Left lung (tissue), 10 donors: Measurements from ENCODE around the gene MNS1. TPM values are rescaled to one million over a fixed set of nuclear protein-coding genes. Genes with fewer than 3 reads are reported as not detected.
"Not testable (repeated sequence)": the region's sequence is repeated elsewhere in the genome, so short reads cannot be mapped to it uniquely, and the experiment has no call there.

Experiments used
- ATAC-seq: fragments of 200-7000 bp; cut with Tn5 transposase; one replicate; pipeline ENCODE4 v1.9.1; 2020; ENCODE audit warnings: moderate library complexity
- DNase-seq, 4 donors: peaks; one replicate each; pipeline ENCODE4 v3.0.0-alpha.2; 2013 to 2020
- H3K27ac ChIP-seq, 2 donors: fragments of 200-600 bp; sonication (generic) in 1 of 2; one replicate each; pipeline versions ENCODE4 v1.5.0 to v1.8.0; 2020 to 2021
- H3K27me3 ChIP-seq, 2 donors: fragments of 200-600 bp; sonication (generic) in 1 of 2; one replicate each; pipeline versions ENCODE4 v1.5.0 to v1.8.0; 2020 to 2021
- H3K36me3 ChIP-seq, 2 donors: fragments of 200-600 bp; sonication (generic) in 1 of 2; one replicate each; pipeline versions ENCODE4 v1.5.0 to v1.8.0; 2020 to 2021
- H3K4me1 ChIP-seq, 2 donors: fragments of 200-600 bp; one replicate each; pipeline ENCODE4 v1.8.0; 2021
- H3K4me3 ChIP-seq, 2 donors: fragments of 200-600 bp; sonication (generic) in 1 of 2; one replicate each; pipeline versions ENCODE4 v1.5.0 to v1.8.0; 2020 to 2021; ENCODE audit warnings: mild to moderate bottlenecking in 1 of 2
- H3K9me3 ChIP-seq, 2 donors: fragments of 200-600 bp; sonication (generic) in 1 of 2; one replicate each; pipeline versions ENCODE4 v1.5.0 to v1.8.0; 2020 to 2021
- intact Hi-C, 2 donors: fragments of 100-400 bp; cut with DNase I; formaldehyde crosslinking; loops; one replicate each; pipeline versions ENCODE4 v1.11.2 to v1.14.2; 2022
- polyA plus RNA-seq, 6 donors: library from polyadenylated mRNA; unstranded; fragments of 120-200 nt; gene quantifications; one replicate each; pipeline ENCODE4 v1.2.1, GENCODE V29; 2013; ENCODE audit not compliant: insufficient read length in 6 of 6
- total RNA-seq, 2 donors: library from RNA; stranded (reverse); fragmentation: NEBNext Ultra II Directional; extraction: Animal tissue kit (Norgen Biotek cat#: 25700); gene quantifications; one replicate each; pipeline ENCODE4 v1.2.1, GENCODE V29; 2021
- TF ChIP-seq, protein P1 (sequence below), 2 donors: fragments of 200-600 bp; sonication (generic) in 1 of 2; IDR thresholded peaks; one replicate each; pipeline versions ENCODE4 v1.5.0 to v1.8.0; 2021; ENCODE audit warnings: antibody characterized with exemption in 2 of 2
- donor health status: DM: no; HTN: yes; CAD: no.
- donor health status: DM: no; HTN: no; CAD: no.

Gene MNS1
- total and polyA plus RNA-seq, 8 donors, result 3.9 to 26.1 (median 17.9) TPM

DNA sequence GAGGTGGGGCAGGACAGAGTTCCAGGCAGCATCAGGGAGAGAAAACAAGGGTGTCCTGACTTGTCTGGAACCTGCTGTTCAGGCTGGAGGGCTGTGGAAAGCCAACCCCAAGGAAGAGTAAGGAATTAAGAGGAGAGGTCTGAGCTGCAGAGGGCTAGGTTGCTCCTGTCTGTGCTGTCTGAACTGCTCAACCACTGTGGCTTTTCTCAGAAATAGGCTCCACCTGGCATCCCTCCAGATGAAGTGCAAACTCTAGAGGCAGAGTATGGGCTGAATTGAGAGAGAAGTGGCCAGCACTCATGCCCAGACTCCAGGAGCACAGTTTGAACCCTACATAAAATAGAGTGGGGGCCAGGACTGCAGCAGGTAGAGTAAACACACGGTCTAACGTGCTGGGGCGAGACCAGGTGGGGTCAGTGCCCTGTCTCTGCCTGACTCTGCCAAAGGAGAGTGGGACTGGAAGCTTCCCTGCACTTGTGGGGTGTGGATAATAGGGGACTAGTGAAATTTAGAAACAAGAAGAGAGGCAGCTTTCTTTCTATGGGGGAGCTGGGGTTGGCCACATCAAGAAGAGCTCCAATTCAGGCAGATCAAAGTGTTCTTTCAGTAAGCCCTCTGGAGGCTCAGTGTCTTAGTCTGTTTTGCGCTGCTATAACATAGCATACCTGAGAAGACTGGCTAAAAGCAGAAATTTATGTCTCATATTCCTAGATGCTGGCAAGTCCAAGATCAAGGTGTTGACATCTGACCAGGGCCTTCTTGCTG, 28.0 kb upstream of the MNS1 start:
- no peaks in the 10 kb centered on the region for H3K4me1 ChIP-seq
- no peaks in the 10 kb centered on the region for H3K27me3 ChIP-seq
- TF ChIP-seq, protein P1, sequence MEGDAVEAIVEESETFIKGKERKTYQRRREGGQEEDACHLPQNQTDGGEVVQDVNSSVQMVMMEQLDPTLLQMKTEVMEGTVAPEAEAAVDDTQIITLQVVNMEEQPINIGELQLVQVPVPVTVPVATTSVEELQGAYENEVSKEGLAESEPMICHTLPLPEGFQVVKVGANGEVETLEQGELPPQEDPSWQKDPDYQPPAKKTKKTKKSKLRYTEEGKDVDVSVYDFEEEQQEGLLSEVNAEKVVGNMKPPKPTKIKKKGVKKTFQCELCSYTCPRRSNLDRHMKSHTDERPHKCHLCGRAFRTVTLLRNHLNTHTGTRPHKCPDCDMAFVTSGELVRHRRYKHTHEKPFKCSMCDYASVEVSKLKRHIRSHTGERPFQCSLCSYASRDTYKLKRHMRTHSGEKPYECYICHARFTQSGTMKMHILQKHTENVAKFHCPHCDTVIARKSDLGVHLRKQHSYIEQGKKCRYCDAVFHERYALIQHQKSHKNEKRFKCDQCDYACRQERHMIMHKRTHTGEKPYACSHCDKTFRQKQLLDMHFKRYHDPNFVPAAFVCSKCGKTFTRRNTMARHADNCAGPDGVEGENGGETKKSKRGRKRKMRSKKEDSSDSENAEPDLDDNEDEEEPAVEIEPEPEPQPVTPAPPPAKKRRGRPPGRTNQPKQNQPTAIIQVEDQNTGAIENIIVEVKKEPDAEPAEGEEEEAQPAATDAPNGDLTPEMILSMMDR (IDR thresholded peaks at IDR 0.05), result no peak
- DNase-seq (no peak), ATAC-seq (no peak)
- no peaks in the 10 kb centered on the region for H3K9me3 ChIP-seq
- intact Hi-C loops, result loop anchor here in 1 of 2 donors (10.0 kb wide), 1 partner anchor 382 kb away; no protein-coding TSS in a partner anchor
- H3K36me3 ChIP-seq, result no peaks in the 10 kb centered on the region
- H3K4me3 ChIP-seq, result no peak overlapping the region
- H3K27ac ChIP-seq, result no peak overlapping the region

DNA sequence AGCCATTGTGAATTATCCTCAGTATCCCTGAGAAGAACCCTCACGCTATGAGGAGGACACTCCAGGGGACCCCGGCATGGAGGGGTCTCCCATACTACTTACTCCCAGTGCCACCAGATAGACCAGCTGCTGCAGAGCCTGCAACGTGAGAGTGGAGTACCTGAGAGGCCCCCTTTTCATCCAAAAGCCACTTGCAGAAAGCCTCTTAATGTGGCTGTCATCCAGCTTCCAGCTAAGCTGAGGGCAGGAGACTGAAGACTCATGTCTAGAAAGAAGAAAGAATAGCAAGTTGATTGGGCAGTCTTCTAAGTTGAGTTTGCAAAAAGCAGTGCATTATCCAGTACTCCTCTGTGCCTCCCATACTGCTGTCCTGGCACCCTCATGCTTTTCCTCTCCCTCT, 27.3 kb upstream of the MNS1 start:
- DNase-seq (no peak), ATAC-seq (no peak)
- Histone ChIP-seq H3K4me3 (no peak overlapping the region), H3K9me3 (no peaks in the 10 kb centered on the region), H3K27ac (no peak overlapping the region), H3K27me3 (no peaks in the 10 kb centered on the region), H3K36me3 (no peaks in the 10 kb centered on the region), H3K4me1 (no peaks in the 10 kb centered on the region)
- intact Hi-C loops, result loop anchor here in 1 of 2 donors (10.0 kb wide), 1 partner anchor 383 kb away; no protein-coding TSS in a partner anchor
- TF ChIP-seq, protein P1 (IDR thresholded peaks at IDR 0.05), result no peak

DNA sequence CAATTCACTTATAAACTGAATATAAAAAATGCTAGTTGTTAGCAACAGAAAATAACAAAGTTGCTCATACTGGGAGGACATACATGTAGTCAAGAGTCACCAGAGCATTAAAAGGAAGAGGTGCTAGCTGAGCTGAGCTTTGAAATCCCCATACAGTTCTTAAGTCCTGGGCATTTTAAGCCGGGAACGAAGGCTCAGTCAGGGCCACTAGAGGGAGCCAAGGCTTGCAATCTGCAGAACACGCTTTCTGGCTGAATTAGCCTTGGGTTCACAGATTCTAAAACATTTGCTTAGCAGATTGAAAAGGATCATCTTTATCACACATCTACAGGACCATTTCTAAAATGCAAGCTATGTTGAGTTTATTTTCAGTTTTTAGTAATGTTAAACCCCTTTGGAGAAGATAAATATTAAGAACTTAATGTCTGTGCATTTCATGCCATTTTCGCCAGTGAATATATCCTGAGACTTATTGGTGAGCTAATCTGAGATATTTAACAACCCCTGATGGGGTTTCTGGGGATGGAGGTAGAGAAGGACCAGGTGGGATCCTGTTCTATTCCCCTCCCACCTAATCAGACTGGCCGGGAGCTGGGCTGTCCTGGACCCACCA, 26.3 kb upstream of the MNS1 start:
- TF ChIP-seq, protein P1 (IDR thresholded peaks at IDR 0.05), result peak; percentile 73 to 84
- ATAC-seq, result peak; percentile 91
- no peak overlapping the region for H3K27ac ChIP-seq

DNA sequence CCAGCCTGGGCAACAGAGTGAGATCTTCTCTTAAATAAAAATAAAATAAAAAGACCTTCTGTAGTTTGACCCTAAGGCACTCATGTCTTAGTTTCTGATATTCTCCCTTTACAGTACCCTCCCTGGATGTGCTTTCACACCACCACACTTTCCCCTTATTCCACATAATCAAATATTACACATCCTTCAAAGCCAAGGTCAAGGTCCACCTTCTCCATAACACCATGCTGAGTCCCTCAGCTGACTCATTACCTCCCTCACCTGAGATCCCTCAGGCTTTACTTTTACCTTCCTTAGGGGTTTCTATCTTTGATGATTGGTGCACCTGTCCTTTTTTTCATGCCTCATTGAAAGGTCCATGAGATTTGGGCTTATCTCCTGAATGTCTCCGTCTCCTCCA, 25.5 kb upstream of the MNS1 start:
- no peak overlapping the region for H3K4me3 ChIP-seq
- no peaks in the 10 kb centered on the region for H3K4me1 ChIP-seq
- H3K36me3 ChIP-seq, result no peaks in the 10 kb centered on the region
- DNase-seq, result no peak
- no peak overlapping the region for H3K27ac ChIP-seq
- H3K27me3 ChIP-seq, result no peaks in the 10 kb centered on the region
- intact Hi-C loops, result loop anchor here in 1 of 2 donors (10.0 kb wide), 1 partner anchor 384 kb away; no protein-coding TSS in a partner anchor
- TF ChIP-seq, protein P1 (IDR thresholded peaks at IDR 0.05), result no peak
- ATAC-seq, result no peak
- no peaks in the 10 kb centered on the region for H3K9me3 ChIP-seq

More for the DNA sequence above, 26.3 kb upstream of the MNS1 start:
- intact Hi-C loops, result loop anchor here in 1 of 2 donors (10.0 kb wide), 1 partner anchor 384 kb away; no protein-coding TSS in a partner anchor
- Histone ChIP-seq H3K9me3 (no peaks in the 10 kb centered on the region), H3K4me3 (no peak overlapping the region), H3K36me3 (no peaks in the 10 kb centered on the region), H3K27me3 (no peaks in the 10 kb centered on the region), H3K4me1 (no peaks in the 10 kb centered on the region)
- peak in 3 of 4 donors; percentile 43 to 84 (median 68) for DNase-seq

DNA sequence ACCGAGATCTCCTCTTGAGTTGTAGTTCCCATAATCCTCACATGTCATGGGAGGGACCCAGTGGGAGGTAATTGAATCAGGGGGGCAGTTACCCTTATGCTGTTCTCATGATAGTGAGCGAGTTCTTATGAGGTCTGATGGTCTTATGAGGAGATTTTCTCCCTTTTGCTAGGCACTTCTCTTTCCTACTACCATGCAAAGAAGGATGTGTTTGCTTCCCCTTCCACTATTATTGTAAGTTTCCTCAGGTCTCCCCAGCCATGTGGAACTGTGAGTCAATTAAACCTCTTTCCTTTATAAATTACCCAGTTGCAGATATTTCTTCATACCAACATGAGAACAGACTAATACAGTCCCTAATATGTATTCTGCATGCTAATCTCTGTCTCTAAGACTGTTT, 21.3 kb upstream of the MNS1 start:
- H3K27me3 ChIP-seq, intact Hi-C loops, ATAC-seq, DNase-seq, H3K36me3 ChIP-seq, H3K4me3 ChIP-seq, H3K9me3 ChIP-seq, H3K27ac ChIP-seq, H3K4me1 ChIP-seq: not testable (repeated sequence)

DNA sequence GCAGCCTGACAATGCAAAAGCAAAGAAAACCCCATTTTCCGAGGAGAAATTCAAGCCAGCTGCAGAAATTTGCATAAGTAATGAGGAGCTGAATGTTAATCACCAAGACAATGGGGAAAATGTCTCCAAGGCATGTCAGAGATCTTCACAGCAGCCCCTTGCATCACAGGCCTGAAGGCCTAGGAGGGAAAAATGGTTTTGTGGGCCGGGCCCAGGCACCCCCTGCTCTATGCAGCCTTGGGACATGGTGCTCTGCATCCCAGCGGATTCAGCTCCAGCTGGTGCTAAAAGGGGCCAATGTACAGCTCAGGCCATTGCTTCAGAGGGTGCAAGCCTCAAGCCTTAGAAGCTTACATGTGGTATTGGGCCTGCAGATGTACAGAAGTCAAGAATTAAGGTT, 20.5 kb upstream of the MNS1 start:
- H3K4me3 ChIP-seq, H3K36me3 ChIP-seq, H3K27ac ChIP-seq, H3K27me3 ChIP-seq, DNase-seq, H3K4me1 ChIP-seq, ATAC-seq, H3K9me3 ChIP-seq, intact Hi-C loops: not testable (repeated sequence)
